22Rv1 (cell line): ENCODE measurements around the gene CMTM8.

Source experiments
- H3K27ac ChIP-seq: fragments of 450-650 bp; 2 replicates; pipeline ENCODE4 v1.5.1; 2017
- CTCF ChIP-seq: fragments of 450-650 bp; IDR thresholded peaks from 2 replicates; pipeline ENCODE4 v1.5.1; 2017; ENCODE audit warnings: mild to moderate bottlenecking
- ZFX ChIP-seq: fragments of 450-650 bp; IDR thresholded peaks from 2 replicates; pipeline ENCODE4 v1.6.1; 2017; ENCODE audit warnings: antibody characterized with exemption, borderline replicate concordance

CMTM8 gene

GRCh38 chr3:32392536-32393302, 154.2 kb downstream of the CMTM8 start:
- TF ChIP-seq CTCF (no peak), ZFX (no peak)
- peak overlapping the region; percentile 46; the same call in 1 of the 2 replicates for H3K27ac ChIP-seq

DNA sequence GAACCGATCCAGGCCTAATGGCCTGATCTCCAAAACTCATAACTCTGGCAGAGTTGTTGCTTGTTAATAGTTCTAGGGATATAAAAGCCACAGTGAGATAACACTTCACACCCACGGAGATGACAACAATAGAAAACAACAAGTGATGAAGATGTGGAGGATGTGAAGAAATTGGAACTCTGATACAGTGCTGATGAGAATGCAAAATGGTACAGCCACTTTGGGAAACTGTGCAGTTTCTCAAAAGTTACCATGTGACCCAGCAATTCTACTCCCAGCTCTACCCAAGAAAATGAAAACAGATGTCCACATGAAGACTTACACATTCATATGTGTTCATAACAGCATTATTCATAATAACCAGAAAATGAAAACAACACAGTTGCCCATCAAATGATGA, 157.0 kb downstream of the CMTM8 start:
- TF ChIP-seq CTCF, result no peak
- no peak for TF ChIP-seq ZFX
- no peak overlapping the region for H3K27ac ChIP-seq

DNA sequence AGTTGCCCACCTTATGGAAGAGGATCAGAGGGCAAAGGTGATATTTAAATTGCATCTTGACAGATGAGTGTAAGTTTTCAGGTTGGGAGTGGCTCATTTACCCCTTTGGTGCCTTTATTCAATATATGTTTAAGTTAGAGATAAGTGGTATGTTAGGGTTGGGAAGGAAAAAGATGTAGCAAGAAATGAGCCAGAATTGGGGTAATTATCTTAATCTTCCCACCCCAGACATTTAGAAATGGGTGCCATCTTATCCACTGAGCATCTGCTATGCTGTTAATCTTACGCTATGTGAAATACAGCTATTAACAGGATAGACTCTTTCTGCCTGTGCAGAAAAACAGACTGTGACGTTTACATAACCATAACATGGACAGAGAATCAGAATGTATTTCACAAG, 159.5 kb downstream of the CMTM8 start:
- TF ChIP-seq ZFX (no peak), CTCF (no peak)
- no peak overlapping the region for H3K27ac ChIP-seq

GRCh38 chr3:32398531-32398930, 160.1 kb downstream of the CMTM8 start:
- no peak overlapping the region for H3K27ac ChIP-seq
- TF ChIP-seq CTCF (no peak), ZFX (no peak)

- no peak for TF ChIP-seq ZFX
- TF ChIP-seq CTCF, result peak; percentile 86
- no peak overlapping the region for H3K27ac ChIP-seq
Measured at GRCh38 chr3:32399030-32399620, 160.6 kb downstream of the CMTM8 start.

GRCh38 chr3:32401126-32401525, 162.6 kb downstream of the CMTM8 start:
- H3K27ac ChIP-seq, result peak overlapping the region; percentile 88
- TF ChIP-seq ZFX (no peak), CTCF (no peak)

- peak overlapping the region; percentile 88 for H3K27ac ChIP-seq
Measured at GRCh38 chr3:32401556-32402081, 163.1 kb downstream of the CMTM8 start.

More at GRCh38 chr3:32401556-32402081, 163.1 kb downstream of the CMTM8 start:
- TF ChIP-seq CTCF (peak; percentile 10; the same call in 1 of the 2 replicates), ZFX (no peak)
